ENCODE results near the gene NOL3.
A peak's percentile ranks its signal among the peaks of the same experiment; 100 is the strongest.
"Not testable (repeated sequence)": the region's sequence is repeated elsewhere in the genome, so short reads cannot be mapped to it uniquely, and the experiment has no call there.

Gene NOL3
- 0.92 to 5.0 (median 3.9) reads per million in 3 experiments for total RNA-seq

- no peak for DNase-seq
These were observed at the start of gene NOL3 for GRCh38 chr16:67170168-67170948. TSS of gene NOL3 (plus strand) at chr16:67170538.

GRCh38 chr16:67122799-67123198 lies 47.5 kb upstream of the NOL3 start:
- DNase-seq, result not testable (repeated sequence)

GRCh38 chr16:67128417-67128816 lies 41.9 kb upstream of the NOL3 start:
- no peak for DNase-seq

GRCh38 chr16:67128887-67129286 lies 41.5 kb upstream of the NOL3 start:
- DNase-seq, result no peak

GRCh38 chr16:67129422-67129821 lies 40.9 kb upstream of the NOL3 start:
- DNase-seq, result no peak

- no peak for DNase-seq
These were observed 32.7 kb upstream of the NOL3 start for GRCh38 chr16:67137605-67138004.

GRCh38 chr16:67141391-67141790 lies 28.9 kb upstream of the NOL3 start:
- DNase-seq, result no peak

GRCh38 chr16:67142342-67142741 lies 28.0 kb upstream of the NOL3 start:
- no peak for DNase-seq

GRCh38 chr16:67144943-67145342 lies 25.4 kb upstream of the NOL3 start:
- no peak for DNase-seq

- no peak for DNase-seq
These were observed 24.6 kb upstream of the NOL3 start for GRCh38 chr16:67145746-67146145.

- DNase-seq, result no peak
These were observed 23.6 kb upstream of the NOL3 start for GRCh38 chr16:67146523-67147357.

GRCh38 chr16:67147437-67148140 lies 22.7 kb upstream of the NOL3 start:
- DNase-seq, result no peak

- DNase-seq, result no peak
These were observed 22.1 kb upstream of the NOL3 start for GRCh38 chr16:67148221-67148620.

GRCh38 chr16:67148656-67149275 lies 21.6 kb upstream of the NOL3 start:
- no peak for DNase-seq

- DNase-seq, result no peak
These were observed 20.9 kb upstream of the NOL3 start for GRCh38 chr16:67149276-67150046.

GRCh38 chr16:67150047-67150832 lies 20.1 kb upstream of the NOL3 start:
- DNase-seq, result peak; percentile 30

GRCh38 chr16:67150833-67151396 lies 19.4 kb upstream of the NOL3 start, which contains the start of gene B3GNT9:
TSS of gene B3GNT9 (minus strand) at chr16:67150998. CDS start at chr16:67150485, 513 bp downstream.
- peak; percentile 34 for DNase-seq

GRCh38 chr16:67151431-67152097 lies 18.8 kb upstream of the NOL3 start:
- DNase-seq, result no peak

GRCh38 chr16:67154578-67155294 lies 15.6 kb upstream of the NOL3 start:
- DNase-seq, result no peak
